ENCODE results near the gene CDC25B. TPM values are rescaled to one million over a fixed set of nuclear protein-coding genes. Genes with fewer than 3 reads are reported as not detected.

CDC25B gene
- total and polyA plus RNA-seq, 2 of the 13 experiments (the other 11 are each of a cell fraction or from before 2014, with no cell fraction given), result 14.5 to 19.4 TPM

DNA sequence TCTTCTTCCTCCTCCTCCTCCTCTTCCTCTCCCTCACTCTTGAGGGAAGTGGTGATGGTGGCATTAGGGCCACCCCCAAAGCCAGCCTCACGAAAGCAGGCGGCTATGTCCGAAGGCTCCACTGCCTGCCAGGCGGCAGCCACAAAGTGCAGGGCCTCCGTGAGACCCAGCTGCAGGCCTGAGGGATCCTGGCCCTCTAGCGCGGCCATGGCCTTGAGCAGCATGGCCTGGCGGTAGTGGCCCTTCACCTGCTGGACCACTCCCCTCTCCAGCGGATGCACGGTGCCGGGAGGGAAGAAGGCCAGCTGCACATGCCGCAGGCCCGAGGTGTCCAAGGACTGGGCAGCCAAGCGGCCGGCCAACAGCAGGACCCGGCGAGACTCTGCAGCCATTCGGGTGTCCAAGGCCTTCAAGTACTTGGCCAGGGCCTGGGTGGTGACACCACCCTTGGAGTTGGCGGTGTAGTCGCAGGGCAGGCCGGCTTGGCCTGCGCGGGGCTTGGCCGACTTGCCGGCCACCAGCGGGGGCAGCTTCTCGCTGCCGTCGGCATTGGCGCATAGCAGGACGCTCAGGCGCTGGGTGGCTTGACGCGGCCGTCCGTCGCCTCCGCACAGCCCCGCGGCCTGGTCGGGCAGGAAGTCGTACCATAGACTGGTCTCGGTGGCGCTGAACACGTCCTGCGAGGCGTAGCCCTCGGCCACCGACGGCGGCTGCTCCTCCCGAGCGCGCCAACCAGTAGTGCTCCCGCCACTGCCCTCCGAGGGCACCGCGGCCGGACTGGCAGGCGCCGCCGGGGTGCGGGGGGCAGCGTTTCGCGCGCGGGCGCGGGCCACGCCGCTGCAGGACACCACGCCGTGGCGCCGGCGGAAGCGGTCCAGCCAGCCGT, 10.6 kb upstream of the CDC25B start (continued):
- TF ChIP-seq TRIM22 (IDR thresholded peaks at IDR 0.05), result no peak
- TF ChIP-seq ZNF230 (CRISPR knock-in tag; IDR thresholded peaks at IDR 0.05), result no peak
- TF ChIP-seq TARDBP (CRISPR knock-in tag; IDR thresholded peaks at IDR 0.05), result no peak
- no peak for TF ChIP-seq TEAD2 (CRISPR knock-in tag; IDR thresholded peaks at IDR 0.05)
- TF ChIP-seq TGIF2 (CRISPR knock-in tag; IDR thresholded peaks at IDR 0.05), result no peak
- TF ChIP-seq NAIF1 (CRISPR knock-in tag; IDR thresholded peaks at IDR 0.05; ENCODE audit: borderline replicate concordance), result no peak
- TF ChIP-seq TP53 (CRISPR knock-in tag; conservative IDR thresholded peaks at IDR 0.05), result no peak
- TF ChIP-seq, protein P1, sequence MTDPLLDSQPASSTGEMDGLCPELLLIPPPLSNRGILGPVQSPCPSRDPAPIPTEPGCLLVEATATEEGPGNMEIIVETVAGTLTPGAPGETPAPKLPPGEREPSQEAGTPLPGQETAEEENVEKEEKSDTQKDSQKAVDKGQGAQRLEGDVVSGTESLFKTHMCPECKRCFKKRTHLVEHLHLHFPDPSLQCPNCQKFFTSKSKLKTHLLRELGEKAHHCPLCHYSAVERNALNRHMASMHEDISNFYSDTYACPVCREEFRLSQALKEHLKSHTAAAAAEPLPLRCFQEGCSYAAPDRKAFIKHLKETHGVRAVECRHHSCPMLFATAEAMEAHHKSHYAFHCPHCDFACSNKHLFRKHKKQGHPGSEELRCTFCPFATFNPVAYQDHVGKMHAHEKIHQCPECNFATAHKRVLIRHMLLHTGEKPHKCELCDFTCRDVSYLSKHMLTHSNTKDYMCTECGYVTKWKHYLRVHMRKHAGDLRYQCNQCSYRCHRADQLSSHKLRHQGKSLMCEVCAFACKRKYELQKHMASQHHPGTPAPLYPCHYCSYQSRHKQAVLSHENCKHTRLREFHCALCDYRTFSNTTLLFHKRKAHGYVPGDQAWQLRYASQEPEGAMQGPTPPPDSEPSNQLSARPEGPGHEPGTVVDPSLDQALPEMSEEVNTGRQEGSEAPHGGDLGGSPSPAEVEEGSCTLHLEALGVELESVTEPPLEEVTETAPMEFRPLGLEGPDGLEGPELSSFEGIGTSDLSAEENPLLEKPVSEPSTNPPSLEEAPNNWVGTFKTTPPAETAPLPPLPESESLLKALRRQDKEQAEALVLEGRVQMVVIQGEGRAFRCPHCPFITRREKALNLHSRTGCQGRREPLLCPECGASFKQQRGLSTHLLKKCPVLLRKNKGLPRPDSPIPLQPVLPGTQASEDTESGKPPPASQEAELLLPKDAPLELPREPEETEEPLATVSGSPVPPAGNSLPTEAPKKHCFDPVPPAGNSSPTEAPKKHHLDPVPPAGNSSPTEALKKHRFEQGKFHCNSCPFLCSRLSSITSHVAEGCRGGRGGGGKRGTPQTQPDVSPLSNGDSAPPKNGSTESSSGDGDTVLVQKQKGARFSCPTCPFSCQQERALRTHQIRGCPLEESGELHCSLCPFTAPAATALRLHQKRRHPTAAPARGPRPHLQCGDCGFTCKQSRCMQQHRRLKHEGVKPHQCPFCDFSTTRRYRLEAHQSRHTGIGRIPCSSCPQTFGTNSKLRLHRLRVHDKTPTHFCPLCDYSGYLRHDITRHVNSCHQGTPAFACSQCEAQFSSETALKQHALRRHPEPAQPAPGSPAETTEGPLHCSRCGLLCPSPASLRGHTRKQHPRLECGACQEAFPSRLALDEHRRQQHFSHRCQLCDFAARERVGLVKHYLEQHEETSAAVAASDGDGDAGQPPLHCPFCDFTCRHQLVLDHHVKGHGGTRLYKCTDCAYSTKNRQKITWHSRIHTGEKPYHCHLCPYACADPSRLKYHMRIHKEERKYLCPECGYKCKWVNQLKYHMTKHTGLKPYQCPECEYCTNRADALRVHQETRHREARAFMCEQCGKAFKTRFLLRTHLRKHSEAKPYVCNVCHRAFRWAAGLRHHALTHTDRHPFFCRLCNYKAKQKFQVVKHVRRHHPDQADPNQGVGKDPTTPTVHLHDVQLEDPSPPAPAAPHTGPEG (CRISPR knock-in tag; IDR thresholded peaks at IDR 0.05), result no peak
- TF ChIP-seq, protein P2, sequence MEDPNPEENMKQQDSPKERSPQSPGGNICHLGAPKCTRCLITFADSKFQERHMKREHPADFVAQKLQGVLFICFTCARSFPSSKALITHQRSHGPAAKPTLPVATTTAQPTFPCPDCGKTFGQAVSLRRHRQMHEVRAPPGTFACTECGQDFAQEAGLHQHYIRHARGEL (CRISPR knock-in tag; IDR thresholded peaks at IDR 0.05), result peak; percentile 77; the same call in 1 of the 2 replicates
- no peak for TF ChIP-seq ZNF335 (CRISPR knock-in tag; IDR thresholded peaks at IDR 0.05)
- TF ChIP-seq ZNF292 (CRISPR knock-in tag; IDR thresholded peaks at IDR 0.05; ENCODE audit: borderline replicate concordance, low read depth), result no peak
- TF ChIP-seq ZBTB7A (CRISPR knock-in tag; IDR thresholded peaks at IDR 0.05), result peak; percentile 49; the same call in 1 of the 2 replicates
- no peak for TF ChIP-seq ZNF446 (CRISPR knock-in tag; IDR thresholded peaks at IDR 0.05)
- TF ChIP-seq ZNF550 (CRISPR knock-in tag; IDR thresholded peaks at IDR 0.05; ENCODE audit: borderline replicate concordance), result no peak
- peak; percentile 32; the same call in 1 of the 2 replicates for TF ChIP-seq SAP130 (CRISPR knock-in tag; IDR thresholded peaks at IDR 0.05; ENCODE audit: low read depth)
- peak; percentile 50 for TF ChIP-seq ZNF883 (CRISPR knock-in tag; IDR thresholded peaks at IDR 0.05; ENCODE audit: not compliant biosample characterization)
- TF ChIP-seq YY1 (IDR thresholded peaks at IDR 0.05; ENCODE audit: insufficient read depth, insufficient replicate concordance, low read depth, low read length), result peak; percentile 32
- TF ChIP-seq, protein P3, sequence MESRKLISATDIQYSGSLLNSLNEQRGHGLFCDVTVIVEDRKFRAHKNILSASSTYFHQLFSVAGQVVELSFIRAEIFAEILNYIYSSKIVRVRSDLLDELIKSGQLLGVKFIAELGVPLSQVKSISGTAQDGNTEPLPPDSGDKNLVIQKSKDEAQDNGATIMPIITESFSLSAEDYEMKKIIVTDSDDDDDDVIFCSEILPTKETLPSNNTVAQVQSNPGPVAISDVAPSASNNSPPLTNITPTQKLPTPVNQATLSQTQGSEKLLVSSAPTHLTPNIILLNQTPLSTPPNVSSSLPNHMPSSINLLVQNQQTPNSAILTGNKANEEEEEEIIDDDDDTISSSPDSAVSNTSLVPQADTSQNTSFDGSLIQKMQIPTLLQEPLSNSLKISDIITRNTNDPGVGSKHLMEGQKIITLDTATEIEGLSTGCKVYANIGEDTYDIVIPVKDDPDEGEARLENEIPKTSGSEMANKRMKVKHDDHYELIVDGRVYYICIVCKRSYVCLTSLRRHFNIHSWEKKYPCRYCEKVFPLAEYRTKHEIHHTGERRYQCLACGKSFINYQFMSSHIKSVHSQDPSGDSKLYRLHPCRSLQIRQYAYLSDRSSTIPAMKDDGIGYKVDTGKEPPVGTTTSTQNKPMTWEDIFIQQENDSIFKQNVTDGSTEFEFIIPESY (CRISPR knock-in tag; IDR thresholded peaks at IDR 0.05), result peak; percentile 100

All from HepG2 (cell line).